GM18508 (cell line): ENCODE data around the gene ARRDC3.

ENCODE experiments used
- ATAC-seq: cut with Tn5 transposase; IDR thresholded peaks from one replicate; pipeline ENCODE4 v1.9.1; 2021; ENCODE audit warnings: moderate number of reproducible peaks; ENCODE audit not compliant: insufficient read depth, unreplicated experiment

ARRDC3 gene

GRCh38 chr5:91319667-91320066, 63.5 kb downstream of the ARRDC3 start:
- no peak for ATAC-seq

GRCh38 chr5:91318724-91319123, 64.4 kb downstream of the ARRDC3 start:
- no peak for ATAC-seq
